Measurements from ENCODE around the gene NMNAT2.
A peak's percentile ranks its signal among the peaks of the same experiment; 100 is the strongest.
"Not testable (repeated sequence)": the region's sequence is repeated elsewhere in the genome, so short reads cannot be mapped to it uniquely, and the experiment has no call there.

The NMNAT2 gene

DNA sequence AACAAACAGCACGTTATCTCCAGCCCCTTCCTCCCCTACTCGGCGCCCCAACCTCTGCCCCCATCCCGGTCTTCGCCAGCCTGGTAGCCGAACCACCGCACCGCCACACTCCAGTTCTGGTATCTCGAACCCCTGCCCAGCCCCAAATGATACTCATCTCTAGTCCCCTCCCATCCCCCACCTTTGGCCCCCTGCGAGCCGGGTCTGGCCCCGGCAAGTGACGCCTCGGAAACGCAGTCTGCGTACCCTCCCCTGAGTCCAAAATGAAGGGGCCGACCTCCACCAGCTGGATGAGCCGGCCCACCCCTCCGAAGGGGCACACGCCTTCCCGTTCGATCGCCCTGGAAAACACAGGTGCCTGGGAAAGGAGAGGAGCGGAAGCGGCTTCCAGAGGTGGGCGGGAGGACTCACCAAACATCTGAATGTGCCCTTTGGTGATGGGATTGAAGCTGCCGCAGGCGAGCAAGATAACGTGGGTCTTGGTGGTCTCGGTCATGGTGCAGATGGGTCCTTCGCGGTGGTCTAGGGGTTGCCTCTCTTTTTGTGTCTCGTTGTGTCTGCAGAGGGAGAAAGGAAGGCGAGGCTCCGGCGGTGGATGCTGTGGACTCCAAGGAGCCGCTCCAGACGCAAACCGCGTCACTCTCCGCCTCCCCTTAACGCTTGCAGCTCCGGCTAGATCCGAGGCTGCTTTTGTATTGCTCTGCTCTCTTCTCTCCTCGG is at the start of gene NMNAT2:
Gene NMNAT2, minus strand, starts transcription at position 609 of the 720 bp plus-strand sequence. Its CDS starts 113 bp downstream, at position 496.
- DNase-seq (ENCODE audit: low read depth), result peak; percentile 42

DNA sequence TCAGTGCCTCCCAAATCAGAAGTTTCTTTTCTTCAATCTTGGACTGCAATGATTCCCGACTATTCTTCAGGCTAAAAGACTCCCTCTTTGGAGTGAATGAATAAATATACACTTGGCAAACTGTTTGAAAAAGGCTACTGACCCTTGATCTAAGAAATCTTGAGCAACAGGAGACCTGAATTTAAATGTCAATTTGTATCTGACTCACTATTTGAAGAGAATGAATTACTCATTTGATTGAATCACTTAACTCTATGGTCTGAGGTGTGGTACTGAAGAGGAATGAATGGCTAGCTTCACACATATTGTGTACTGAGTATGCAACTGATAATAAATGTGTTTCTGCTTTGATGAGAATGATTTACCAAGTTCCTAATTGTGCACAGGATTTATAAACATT is 49.5 kb upstream of the NMNAT2 start:
- DNase-seq (ENCODE audit: low read depth), result peak; percentile 61

GRCh38 chr1:183466781-183467180 is 48.6 kb upstream of the NMNAT2 start:
- DNase-seq (ENCODE audit: low read depth), result no peak

GRCh38 chr1:183463566-183463965 is 45.4 kb upstream of the NMNAT2 start:
- DNase-seq (ENCODE audit: low read depth), result no peak

GRCh38 chr1:183461350-183461749 is 43.2 kb upstream of the NMNAT2 start:
- peak; percentile 23 for DNase-seq (ENCODE audit: low read depth)

GRCh38 chr1:183460596-183460995 is 42.4 kb upstream of the NMNAT2 start:
- no peak for DNase-seq (ENCODE audit: low read depth)

DNA sequence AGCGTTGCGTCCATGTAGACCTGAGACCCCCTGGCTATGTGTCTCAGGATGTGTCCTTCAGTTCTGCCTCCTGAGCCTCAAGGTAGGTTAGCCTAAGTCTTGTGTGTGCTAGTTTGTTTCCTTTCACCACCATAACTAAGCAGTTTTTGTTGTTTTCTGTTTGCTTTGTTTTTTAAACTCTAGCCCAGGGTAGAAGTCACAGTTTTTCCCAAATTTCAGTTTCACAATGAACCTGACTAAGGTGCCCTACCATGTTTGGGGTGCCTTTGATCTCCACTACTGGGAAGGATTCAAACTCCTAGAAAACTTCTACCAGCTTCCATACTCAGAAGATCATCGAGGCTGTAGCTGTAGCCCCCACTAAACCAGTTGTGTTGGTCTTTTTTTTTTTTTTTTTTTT is 39.3 kb upstream of the NMNAT2 start:
- DNase-seq (ENCODE audit: low read depth), result no peak

DNA sequence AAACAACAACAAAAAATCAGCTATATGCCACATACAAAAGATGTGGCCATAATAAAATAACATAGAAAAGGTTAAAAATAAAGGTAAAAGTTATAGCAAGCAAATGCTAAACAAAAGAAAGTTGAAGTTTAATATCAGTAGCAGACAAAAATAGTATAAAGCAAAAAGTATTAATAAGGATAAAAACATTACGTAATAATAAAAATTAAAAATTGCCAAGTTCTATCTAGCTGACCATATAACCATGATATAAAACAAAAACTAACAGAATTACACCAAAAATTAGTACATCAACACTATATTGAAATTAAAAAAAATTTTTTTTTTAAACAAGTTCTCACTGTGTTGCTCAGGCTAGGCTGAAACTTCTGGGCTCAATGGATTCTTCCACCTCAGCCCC is 38.6 kb upstream of the NMNAT2 start:
- no peak for DNase-seq (ENCODE audit: low read depth)

GRCh38 chr1:183454377-183454776 is 36.2 kb upstream of the NMNAT2 start:
- peak; percentile 87 for DNase-seq (ENCODE audit: low read depth)

DNA sequence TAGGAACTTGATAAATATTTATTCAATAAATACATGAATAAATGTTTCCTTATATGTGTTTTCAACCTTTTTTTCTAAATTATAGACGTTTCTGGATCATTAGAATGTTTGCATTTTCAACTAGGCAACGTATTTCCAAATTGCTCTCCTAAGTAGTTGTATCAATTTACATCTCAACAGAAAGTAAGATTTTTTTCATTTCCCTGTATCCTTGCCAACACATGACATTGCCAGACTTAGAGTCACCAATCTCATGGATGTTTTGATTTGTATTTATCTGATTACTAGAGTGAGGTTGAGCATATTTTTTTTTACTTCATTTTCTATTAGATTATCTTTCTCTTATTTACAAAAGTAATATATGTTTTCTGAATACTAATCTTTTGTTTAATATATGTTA is 31.9 kb upstream of the NMNAT2 start:
- DNase-seq (ENCODE audit: low read depth), result peak; percentile 16

GRCh38 chr1:183449223-183449770 is 31.1 kb upstream of the NMNAT2 start:
- no peak for DNase-seq (ENCODE audit: low read depth)

DNA sequence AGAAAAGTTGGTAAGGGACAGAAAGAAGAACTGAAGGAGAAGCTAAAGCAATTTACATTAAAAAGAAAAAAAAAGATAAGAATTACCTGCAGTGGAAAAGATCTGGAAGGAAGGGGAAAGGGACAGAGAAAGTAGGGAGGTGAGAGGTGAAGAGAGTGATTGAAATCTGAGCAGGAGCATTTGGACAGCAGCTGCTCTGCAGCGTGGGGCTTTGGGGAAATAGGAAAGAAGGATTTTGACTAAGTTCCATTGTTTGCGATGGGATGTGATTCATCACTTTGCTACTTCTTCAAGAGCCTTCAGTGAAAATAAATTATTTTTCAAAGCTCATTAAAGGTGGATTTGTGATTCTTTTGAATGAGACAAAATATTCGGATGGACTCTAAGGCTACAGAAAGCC is 26.1 kb upstream of the NMNAT2 start:
- DNase-seq (ENCODE audit: low read depth), result peak; percentile 45

GRCh38 chr1:183443466-183443865 is 25.3 kb upstream of the NMNAT2 start:
- no peak for DNase-seq (ENCODE audit: low read depth)

DNA sequence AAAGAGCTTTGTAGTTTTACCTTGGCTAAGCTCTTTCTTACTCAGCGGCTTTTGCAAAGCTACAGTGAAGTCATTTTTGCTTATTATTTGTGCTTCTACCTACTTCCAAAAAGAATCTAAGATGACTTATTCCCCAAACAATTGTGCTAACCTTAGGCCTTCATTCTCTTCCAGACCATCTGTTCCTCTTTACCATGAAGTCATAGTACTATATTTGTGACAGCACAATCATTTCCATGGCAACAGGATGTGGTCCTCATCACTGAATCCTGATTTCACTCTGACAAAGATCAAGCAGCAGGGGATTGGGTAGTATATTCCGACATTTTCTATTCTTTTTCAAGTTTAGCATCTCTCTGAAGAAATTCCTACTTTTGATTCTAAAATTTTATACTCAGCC is 24.8 kb upstream of the NMNAT2 start:
- DNase-seq (ENCODE audit: low read depth), result peak; percentile 16

DNA sequence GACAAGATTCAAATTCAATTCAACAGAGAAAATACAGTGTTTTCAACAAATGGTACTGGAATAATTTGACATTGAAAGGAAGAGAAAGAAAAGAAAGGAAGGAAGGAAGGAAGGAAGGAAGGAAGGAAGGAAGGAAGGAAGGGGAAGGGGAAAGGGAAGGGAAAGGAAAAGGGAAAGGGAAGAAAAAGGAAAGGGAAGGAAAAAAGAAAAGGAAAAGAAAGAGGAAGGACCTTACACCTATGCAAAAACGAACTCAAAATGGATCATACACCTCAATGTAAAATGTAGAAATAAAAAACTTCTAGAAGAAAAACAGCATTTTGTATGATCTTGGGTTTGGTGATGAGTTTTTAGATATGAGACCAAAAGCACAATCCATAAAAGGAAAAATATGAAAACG is 19.9 kb upstream of the NMNAT2 start:
- DNase-seq (ENCODE audit: low read depth), result no peak

DNA sequence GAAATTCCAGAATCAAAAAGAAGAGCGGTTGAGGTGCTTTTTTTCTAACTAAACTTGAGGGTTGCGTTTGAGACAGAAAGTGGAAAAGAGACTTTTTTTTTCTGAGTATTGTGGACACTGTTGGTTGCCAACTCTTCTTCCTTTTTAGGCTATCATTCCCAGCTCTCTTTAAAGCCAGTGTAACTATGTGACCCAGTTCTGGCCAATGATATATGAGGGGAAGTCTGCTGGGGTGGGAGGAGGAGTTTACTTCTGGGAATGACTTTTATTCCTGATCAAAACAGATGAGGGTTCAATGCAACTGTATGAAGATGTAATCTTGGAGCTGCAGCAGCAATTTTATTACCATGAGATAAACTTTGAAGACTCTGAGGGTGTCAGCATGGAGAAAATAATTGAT is 17.3 kb upstream of the NMNAT2 start:
- no peak for DNase-seq (ENCODE audit: low read depth)

GRCh38 chr1:183433703-183434102 is 15.5 kb upstream of the NMNAT2 start:
- no peak for DNase-seq (ENCODE audit: low read depth)

GRCh38 chr1:183432548-183432875 is 14.3 kb upstream of the NMNAT2 start:
- peak; percentile 47 for DNase-seq (ENCODE audit: low read depth)

DNA sequence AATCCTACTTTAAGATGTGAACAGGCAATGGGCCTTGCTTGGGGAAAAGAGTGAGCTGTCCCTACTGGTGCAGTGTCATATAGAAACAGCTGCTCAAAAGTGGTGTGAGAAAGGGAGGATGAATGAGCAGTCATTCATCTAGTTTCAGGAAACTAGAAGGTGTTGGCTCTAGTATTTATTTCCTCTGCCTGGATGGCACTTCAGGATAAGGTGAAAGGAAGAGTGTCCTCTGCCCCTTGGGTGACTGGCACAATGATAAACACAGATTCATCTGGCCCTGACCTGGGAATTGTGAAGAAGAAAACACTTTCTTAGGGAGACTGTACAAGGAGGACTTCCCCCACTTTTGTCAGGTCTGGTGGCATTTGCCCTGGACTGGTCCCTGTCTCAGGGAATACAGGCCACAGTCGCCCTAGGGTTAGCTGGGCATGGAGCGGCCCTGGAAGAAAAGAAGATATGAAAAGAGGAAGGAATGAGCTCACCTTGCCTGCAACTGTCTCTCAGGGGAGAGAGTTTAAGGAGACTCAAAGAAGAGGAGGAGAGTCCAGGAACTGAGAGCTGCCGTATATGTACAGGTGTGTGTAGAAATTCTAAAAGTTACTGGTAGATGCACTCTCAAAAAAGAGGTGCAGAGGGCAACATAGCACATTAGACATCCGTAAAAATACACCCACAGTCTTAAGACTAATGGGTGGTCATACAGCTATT is 13.8 kb upstream of the NMNAT2 start:
- no peak for DNase-seq (ENCODE audit: low read depth)

GRCh38 chr1:183427591-183427990 is 9.4 kb upstream of the NMNAT2 start:
- not testable (repeated sequence) for DNase-seq (ENCODE audit: low read depth)

GRCh38 chr1:183424691-183425090 is 6.5 kb upstream of the NMNAT2 start:
- no peak for DNase-seq (ENCODE audit: low read depth)

GRCh38 chr1:183423541-183423940 is 5.4 kb upstream of the NMNAT2 start:
- no peak for DNase-seq (ENCODE audit: low read depth)

- DNase-seq (ENCODE audit: low read depth), result no peak
Measured at GRCh38 chr1:183419399-183419798, 1.2 kb upstream of the NMNAT2 start.

DNA sequence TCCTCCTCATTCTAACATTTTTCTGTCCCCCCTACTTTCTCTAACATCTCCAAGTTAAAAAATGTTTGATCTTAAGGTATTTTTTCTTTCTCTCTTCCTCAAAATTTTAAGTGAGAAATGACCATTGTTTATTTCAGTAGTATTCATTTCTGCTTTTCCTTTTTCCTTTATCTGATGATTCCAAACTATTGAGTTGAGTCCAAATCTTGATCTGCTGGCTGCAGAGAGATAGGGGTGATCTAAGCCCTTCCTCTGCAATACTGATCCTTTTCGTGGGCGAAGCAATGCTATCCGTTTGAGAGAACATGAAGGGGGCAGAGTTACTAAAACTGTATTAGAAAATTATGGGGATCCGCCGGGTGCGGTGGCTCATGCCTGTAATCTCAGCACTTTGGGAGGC is 516 bp upstream of the NMNAT2 start:
- no peak for DNase-seq (ENCODE audit: low read depth)
